ENCODE data around the gene H19.

Gene H19

DNA sequence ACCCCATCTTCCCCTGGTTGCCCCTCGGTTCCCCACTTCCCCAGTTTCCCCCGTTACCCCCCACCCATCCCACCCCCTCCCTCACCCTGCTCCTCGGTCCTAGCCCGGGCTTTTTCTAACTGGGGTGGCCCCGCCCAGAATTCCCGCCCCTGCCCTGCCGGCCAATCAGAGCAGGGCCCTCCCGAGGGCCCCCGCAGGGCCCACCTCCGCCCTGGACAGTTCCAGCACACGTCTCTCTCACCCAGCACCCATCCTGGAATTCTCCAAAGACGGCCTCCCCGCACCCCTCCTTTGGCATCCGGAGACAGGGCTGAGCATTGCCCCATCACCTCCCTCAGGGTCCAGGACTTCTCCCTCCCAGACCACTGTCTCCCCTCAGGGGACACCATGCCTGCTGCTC is at the start of gene H19:
Gene H19 (minus strand): TSS at position 88 of the 400 bp plus-strand sequence.
- no peak for DNase-seq

DNA sequence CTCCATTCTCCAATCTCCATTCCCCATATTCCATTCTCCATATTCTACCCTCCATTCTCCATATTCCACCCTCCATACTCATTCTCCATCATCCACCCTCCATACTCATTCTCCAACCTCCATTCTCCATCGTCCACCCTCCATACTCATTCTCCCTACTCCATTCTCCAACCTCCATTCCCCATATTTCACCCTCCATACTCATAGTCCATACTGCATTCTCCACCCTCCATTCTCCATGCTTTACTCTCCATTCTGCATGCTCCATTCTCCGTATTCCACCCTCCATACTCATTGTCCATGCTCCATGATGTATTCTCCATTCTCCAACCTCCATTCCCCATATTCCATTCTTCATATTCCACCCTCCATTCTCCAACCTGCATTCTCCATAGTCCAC is 44.3 kb upstream of the H19 start:
- no peak for DNase-seq

DNA sequence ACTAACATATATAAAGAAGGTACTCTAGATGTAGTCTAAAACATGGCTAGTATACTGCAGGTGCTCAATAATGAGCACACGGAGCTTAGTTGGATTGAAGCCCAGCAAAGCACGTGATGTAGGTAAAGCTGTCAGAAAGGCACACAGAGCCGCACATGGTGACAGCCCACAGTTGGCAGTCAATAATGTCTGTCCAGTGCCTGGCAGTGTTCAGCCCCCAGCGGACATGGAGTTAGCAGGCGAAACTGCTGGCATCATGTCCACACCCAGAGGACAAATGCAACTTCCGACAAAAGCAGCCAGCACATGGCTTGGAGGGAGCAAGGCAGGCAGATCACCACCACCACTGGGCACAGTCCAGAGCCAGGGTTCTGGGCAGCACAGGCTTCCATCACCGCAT is 43.5 kb upstream of the H19 start:
- no peak for DNase-seq

DNA sequence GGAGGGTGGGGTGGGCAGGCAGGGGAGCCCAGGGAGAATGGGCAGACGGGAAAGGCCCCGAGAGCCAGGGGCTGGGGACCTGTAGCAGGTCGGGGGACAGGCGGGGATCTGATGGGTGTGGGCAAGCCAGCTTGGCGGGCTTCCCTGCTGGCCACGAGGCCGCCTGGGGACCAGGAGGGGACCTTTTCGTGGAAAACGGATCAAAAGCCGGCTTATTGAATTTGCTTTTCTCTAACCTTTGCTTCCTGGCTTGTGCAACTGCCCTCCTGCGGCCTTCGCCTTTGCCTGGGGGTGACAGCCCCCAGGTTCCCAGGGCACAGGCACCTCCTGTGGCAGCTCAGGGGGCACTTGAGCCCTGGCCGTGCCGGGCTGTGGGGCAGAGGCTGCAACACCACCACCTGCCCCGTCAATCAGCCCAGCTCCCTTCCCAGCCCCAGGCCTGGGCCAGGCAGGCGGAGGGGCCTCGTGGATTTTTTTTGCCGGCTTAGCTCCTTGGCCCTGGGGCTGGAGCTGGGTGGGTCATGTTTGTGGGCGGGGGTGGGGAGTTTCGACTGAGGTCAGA is 41.6 kb upstream of the H19 start:
- DNase-seq = no peak

DNA sequence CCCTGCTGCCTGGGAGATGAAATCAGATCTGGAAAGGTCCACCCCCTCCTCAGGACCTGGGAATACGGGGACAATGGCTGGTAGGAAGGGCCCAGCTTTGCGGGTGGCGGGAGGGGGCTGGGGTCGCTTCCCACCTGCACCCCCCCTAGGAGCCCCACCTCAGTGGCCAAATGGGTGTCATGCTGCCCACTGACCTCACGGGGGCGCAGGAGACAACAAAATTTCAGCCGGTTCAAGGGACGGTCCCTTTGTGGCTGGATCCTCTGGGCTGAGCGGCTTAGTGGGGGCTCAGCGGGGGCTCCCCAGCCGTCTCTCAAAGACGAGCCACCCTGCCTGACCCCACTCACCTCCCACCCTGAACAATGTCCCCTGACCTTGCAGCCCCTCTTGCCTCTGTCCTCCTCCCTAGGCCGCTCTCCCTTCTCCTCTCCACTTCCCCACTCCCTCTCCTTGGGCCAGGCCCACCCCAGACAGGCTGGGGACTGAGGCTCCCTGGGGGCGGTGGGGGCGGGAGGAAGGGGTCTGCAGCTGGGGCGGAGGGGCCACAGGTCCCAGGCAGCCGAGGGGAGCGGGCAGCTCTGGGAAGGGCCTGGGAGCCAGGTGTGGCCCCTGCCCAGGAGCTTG is 39.3 kb upstream of the H19 start:
- DNase-seq = no peak

DNA sequence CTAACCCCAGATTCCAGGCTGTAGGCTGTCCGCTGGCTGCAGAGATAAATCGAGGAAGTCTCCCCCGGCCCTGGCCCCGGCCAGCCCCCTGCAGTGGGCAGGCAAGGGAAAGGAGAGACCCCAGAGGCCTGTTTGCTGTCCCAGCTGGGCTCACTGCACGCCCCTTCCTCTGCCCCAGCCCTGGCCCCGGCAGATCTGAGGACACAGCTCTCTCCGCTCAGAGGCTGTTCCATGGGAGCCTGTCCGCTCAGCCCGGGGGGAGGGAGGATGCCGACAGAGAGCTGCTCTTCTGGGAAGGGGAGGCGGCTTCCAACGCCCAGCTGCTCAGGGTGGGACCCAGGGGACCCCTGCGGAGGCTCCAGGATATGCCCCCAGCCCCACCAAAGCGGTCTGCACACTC is 37.7 kb upstream of the H19 start:
- no peak for DNase-seq

DNA sequence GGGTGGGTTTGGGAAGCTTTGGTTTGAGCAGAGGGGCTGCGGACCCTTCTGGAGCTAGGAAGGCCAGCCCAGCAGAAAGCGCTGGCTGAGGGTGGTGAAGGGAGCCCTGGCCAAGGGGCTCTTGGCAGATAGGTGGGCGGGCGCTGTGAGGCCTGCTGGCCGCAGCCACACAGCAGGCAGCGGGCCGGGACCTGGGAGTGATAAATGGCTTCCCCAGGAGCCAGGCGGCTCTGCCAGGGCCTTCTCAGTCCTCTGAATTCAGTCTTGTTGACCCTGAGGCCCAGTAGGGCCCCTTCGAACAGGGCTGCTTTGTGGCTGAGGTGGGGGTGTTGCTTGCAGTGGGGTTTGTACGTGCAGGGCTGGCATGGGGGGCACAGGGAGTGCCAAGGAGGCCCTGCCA is 33.4 kb upstream of the H19 start:
- DNase-seq = no peak

DNA sequence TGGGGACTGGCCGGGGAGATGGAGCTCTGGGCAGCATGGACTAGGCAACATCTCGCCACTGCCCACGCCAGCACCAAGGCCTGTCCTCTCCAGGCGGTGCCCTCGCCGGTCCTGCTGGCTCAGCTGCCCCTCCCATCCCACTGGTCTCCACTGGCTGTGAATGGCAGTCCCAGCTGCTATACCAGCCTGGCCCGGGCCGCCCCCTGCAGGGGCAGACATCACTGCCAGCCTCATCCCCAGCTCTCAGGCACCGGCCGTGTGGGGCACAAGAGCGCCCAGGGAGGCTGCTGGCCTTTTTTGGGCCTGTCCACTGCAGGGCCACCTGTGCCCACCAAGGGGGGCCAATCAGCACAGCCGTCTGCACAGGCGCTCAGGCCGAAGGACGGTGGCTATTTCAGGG is 30.1 kb upstream of the H19 start:
- DNase-seq = no peak

DNA sequence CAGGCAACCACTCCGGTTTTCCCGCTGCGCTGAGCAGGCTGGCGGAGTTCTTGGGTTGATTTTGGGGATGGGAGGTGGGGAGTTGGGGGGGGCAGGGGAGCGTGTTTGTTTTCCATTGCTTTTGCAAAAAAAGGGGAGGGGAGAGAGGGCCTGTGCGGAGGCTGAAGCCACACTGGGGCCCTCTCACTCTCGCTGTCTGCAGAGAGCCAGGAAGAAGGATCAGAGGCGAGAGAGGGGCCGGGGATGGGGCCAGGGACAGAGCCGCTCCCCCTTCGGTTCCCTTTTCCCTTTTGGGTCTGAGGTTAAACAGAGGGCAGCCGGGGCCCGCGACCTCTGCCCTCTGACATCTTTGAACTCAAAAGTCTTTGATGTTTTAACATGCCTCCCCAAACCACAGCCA is 17.4 kb upstream of the H19 start:
- DNase-seq = no peak

DNA sequence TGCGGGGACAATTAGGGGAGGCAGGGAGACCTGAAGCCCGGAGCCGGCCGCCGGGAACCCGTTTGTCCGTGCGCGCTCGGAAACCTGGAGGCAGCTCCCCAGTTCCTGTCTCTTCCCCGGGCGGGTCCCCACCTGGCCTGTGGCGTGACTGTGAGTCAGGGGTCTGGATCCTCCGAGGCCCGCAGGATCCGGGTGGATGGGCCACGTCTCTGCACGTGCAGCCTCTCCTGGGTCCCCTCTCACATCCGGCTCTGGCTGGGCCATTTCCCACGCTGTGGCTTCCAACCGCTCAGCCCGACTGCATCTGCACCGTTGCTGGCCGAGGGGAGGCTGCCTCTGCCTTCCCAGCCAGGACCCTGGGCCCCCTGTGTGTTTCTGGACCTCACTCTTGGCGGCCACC is 14.8 kb upstream of the H19 start:
- DNase-seq = no peak

DNA sequence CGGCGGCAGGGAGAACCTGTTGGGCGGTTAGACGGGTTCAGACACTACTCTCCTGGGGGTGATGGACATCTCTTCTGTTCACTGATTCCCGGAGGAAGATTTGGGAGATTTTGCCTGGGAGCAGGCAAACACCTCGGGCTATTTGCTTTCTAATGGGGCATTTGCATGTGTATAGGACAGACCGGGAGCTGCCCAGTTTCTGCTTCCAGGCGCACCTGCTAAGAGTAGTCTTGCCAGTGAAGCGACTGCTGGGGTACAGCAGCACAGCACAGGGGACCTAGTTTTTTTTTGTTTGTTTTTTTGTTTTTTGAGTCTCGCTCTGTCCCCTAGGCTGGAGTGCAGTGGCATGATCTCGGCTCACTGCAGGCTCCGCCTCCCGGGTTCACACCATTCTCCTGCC is 6.8 kb upstream of the H19 start:
- DNase-seq = no peak

DNA sequence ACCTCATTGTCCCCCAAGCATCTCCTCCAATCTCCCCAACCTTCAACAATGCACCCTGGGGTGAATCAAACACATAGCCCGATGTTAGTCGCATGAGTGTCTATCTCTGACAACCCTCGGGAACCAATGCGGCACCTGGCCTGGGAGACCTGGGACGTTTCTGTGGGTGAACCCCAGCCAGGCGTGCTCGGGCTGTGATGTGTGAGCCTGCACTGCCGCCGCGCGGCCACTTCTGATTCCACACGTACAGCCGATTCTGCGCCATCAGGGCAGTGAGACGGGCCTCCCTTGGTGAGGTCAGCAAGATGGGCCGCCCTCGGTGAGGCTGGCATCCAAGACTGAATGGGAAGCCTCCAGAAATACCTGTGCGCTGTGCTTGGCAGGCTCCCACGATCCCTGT is 5.2 kb upstream of the H19 start:
- no peak for DNase-seq

DNA sequence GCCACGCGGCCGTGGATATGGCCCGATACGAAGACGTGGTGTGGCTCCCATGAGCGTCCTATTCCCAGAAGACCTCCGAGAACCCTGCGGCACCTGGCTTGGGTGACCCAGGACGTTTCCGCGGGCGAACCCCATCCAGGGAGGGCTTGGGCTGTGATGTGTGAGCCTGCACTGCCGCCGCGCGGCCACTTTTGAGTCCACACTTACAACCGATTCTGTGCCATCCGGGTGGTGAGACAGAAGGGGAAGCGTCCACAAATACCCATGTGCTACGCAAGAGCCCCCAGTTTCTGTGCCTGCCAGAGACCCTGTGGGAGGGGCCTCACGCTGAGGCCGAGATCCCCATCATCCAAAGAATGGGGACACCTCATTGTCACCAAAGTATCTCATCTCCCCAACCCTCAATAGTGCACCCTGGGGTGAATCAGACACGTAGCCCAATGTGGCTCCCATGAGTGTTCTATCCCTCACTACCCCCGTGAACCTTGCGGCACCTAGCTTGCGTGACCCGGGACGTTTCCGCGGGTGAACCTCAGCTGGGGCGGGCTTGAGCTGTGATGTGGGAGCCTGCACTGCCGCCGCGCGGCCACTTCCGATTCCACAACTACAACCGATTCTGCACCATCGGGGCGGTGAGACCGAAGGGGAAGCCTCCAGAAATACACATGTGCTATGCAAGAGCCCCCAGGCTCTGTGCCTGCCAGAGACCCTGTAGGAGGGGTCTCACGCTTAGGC is 4.6 kb upstream of the H19 start:
- DNase-seq = no peak

DNA sequence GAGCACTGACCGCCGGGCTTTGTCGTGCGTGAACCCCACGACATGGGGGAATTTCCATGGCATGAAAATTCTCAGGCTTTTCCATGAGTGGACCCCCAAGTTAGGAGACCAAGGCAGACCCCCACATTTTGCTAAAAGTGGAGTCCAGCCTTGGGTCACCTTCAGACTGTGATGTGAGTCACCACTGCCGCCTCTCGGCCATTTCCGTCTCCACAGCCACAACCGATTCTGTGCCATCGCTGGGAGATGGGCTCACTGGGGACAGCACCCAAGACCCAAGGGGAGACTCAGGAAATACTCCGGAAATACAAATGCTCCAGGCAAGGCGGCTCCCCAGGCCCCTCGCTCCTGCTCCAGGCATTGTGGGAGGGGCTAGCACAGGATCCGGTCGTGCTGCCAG is 1.2 kb upstream of the H19 start:
- no peak for DNase-seq

DNA sequence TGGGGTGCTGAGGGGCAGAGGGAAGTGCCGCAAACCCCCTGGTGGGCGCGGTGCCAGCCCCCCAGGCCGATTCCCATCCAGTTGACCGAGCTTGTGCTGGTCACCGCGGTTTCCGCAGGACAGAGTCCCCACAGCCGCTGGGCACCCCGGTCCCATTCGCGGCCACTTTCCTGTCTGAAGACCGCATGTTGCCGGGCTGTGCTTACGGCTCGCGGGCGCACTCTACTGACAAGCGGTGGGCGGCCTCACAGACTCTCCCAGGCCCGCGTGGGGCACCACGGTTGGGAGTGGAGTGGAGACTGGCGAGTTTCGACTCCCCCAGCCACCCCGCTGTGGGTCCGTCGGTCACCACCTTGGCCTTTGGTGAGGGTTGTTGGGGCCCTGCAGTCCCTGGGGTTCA is 648 bp upstream of the H19 start:
- DNase-seq = no peak

DNA sequence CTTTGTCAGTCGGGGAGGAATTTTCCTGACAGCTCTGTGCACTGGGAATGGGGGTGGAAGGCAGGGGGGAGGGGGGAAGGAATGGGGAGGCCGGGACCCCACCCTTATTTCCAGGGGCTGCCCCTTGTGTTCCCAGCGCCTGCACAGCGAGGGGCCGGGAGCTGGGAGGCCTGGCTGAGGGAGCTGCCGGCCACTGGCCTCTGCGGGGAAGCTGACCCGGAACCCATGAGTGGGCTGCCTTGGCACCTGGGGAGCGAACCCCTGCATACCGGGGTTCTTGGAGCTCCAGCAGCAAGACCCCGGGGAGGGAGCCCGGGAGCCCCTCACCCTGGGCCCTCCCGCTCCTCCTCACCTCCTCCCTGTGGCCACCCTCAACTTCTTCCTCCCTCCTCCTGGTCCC is 3.5 kb downstream of the H19 start:
- no peak for DNase-seq

DNA sequence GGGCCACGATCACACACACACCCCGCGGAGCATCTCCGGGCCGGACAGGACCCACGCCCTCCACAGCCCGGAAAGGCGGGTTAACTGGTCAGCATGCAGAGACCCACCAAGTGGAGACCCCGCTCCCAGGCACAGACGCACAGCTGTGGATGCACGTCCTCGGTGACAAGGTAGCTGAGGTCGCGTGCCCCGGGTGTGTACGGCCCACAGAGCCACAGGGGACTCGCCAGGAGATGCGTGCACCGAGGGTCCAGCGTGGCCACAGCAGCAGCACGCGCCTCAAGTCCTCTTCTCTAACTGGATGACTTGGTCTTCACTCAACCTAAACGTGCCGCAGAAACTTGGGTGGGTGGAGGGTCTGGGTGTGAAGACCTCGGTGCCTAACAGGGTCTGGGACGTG is 5.5 kb downstream of the H19 start:
- no peak for DNase-seq

DNA sequence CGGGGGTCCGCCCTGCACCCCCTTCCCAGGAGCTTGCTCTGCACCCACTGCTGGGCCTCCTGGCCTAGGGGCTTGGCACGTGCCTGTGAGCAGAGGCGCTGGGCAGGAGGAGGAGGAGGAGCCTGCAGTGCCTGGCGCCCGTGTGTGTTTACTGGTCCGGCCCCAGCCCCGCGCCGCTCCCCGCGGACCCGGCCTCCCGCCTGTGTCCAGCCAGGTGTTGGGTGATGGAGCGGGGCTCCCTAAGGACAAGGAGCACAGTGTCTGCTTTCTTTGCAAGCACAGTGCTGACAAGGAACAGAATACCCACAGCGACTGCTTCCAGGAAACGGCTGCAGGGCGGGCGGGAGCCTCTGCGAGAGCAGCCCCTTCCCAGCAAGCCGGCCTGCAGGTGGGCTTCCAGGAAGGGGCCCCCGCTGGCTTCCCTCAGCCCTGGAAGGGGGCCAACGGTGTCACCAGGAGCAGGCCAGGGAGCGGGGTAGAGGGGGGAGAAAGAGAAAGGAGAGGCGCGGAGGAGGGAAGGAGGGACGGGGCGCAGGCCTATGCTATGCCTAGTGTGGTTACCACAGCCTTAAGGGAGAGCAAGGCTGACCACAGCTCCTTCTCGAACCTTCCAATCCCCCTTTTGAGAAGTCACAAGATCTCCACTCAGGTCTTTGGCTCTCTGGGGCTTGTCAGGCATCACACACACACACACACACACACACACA is 6.6 kb downstream of the H19 start:
- DNase-seq = no peak

DNA sequence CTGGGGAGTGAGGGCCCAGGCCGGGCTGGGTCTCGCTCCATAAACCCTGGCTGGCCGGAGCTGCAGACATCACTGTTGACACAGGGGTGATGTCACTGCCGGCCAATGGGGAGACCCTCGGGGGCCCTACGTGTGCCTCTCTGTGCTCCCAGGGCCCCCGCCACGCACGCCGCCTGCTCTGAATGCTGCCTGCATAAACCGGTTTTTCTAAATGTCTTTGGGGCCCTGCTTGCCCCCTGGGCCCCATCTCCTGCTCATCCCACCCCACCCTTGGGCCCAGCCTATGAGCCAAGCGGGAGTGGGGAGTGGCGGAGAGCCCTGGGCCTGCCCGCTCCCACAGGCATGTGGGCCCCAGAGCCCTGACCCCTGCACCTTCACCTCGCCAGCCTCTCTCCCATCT is 7.7 kb downstream of the H19 start:
- no peak for DNase-seq

DNA sequence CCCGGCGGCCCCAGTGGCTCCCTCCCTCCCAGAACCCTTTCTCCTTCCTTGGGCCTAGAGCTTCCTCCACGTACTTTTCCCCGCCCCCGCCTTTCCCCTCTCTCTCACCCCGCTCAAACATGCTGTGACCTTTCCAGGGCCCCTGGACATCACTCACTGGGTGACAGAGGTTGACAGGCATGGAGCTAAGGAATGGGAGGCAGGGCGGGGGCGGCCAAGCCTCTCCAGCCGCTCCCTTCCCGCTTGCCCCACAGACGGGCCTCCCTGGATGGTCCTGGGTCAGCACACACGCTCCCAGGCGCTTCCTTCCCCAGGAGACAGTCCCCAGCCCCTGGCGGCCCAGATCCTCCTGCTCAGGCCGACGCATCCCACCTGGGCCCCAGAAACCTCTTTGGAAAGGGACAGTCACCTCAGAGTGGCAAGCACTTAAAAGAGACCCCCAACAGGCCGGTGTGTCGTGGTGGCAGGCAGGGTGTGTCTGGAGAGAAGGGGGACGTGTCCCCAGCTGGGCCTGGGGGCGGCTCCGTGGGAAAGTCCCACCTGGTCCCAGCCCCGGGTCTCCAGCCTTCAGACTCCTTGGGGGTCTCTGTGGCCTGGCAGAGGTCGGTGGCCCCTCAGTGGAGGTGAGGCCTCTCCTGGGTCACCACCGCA is 8.8 kb downstream of the H19 start:
- DNase-seq = no peak

DNA sequence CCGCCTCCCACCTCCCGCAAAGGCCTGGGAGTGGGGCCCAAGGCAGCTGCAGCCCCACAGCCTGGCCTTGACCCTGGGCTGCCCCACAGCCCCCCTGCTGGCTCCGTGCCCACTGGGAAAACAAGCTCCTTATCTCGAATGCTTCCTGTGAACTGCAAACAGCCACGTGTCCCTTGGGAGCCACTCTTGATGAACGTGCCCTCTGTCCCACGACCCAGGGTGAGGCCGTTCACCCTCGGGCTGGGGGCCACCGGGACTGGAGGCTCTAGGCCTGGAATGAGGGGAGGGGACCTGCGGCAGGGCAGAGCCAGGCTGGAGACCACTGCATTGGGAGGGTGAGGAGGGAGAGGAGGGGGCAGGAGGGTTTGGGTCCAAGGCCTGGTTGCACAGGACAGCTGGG is 9.5 kb downstream of the H19 start:
- DNase-seq = no peak

DNA sequence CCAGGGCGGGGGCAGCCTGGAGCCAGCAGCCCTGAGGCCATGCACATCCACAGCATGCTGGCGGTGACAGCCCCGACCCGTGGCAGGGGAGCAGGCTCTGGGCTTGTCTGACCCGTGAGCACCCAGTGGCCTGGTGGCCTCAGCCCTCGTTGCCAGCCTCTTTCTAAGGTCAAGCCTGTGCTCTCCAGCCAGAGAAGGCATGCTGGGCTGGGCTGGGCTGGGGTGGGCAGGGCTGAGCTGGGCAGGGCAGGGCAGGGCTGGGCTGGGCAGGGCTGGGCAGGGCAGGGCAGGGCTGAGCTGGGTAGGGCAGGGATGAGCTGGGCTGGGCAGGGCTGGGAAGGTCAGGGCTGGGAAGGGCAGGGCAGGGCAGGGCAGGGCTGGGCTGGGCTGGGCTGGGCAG is 10.6 kb downstream of the H19 start:
- DNase-seq = no peak

DNA sequence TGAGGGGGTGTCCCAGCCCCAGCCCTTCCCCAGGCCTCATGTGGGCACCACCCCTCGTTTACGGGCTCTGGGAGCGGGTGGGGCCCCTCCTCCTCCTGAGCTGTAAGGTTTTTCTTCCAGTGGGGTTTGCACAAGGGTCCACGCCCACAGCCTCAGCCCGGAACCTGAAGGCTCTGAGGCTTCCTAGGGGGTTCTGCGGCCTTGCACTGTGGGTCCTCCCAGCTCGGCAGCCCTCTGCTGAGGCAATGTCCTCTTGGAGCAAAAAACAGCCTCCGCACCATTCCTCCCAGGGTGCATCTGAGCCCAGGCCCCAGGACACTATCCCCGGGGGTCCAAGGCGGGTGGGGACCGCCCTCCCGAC is 14.1 kb downstream of the H19 start:
- no peak for DNase-seq
